NCI-H2029 treated with DMSO at 0.1 percent for 48 hours (cell line): Measurements from ENCODE around the gene GPLD1.

Source experiments
- DNase-seq: peaks from one replicate; lab custom pipeline; 2025; lab: John Stamatoyannopoulos, UW

GPLD1 gene

DNA sequence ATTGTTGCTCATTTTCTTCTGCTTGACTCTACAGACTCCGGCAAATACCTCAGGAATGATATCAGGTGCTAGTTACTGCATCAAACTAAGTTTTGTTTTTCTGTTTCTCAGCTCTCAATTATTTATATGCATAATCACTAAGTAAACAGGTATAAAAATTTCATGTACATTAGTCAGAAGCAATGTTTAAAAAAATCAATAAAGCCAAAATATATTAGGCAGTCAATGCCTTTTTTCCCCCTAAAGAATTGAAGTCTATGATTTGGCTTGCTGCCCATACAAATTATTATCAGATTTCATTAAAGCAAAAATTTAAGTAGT, 107.2 kb downstream of the GPLD1 start:
- no peak for DNase-seq

DNA sequence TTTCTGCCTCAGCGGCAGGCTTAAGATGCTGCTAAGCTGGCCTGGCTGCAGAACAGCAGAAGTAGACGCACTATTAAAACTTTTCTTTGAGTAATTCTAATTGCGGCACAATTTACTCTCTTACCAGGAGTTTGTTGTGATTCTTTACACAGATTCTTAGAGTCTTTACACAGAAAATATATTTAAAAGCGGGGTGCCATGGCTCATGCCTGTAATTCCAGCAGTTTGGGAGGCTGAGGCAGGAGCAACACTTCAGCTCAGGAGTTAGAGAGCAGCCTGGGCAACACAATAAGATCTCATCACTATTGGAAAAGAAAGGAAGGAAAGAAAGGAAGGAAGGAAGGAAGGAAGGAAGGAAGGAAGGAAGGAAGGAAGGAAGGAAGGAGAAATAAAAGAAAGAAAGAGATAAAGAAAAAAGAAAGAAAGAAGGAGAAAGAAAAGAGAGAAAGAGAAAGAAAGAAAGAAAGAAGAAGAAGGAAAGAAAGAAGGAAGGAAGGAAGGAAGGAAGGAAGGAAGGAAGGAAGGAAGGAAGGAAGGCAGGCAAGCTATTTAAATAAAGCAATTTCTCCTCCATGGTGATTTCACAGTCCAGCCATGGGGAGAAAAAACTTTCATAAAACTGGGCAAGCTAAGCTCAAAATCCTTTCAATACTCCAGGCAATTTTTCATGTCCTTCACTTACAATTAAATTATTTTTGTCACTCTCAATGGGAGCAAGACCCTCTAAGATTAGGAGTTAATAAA, 107.7 kb downstream of the GPLD1 start:
- no peak for DNase-seq

DNA sequence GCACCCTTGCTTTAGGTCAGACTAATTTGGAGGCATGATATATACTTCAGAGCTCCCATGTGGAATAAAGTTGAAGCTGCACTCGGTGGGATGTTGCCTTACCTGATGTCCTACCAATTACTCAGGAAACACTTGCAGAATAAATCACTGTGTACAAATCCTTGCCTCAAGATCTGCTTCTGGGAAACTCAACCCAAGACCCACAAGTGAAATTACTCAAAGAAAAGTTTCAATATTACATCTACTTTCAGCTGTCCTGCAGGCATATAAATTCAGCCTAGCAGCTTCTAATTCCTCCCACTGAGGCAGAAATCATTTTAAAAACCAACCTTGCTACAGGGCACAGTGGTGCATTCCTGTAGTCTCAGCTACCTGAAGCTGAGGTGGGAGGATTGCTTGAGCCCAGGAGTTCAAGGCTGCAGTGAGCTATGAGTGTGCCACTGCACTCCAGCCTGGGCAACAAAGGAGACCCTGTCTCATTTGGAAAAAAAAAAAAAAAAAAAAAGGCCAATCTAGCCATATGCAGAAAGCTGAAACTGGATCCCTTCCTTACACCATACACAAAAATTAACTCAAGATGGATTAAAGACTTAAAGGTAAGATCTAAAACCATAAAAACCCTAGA, 110.8 kb downstream of the GPLD1 start:
- DNase-seq = no peak
